SK-N-SH treated with all-trans-retinoic acid at 6 μM for 48 hours (cell line): ENCODE results near the gene MAP3K2.

Source experiments
- ARNTL ChIP-seq: fragments of 450-650 bp; formaldehyde crosslinking; IDR thresholded peaks from 2 replicates; pipeline ENCODE4 v1.5.0; 2020; ENCODE audit warnings: low read depth, mild to moderate bottlenecking, moderate library complexity, borderline replicate concordance
- BACH2 ChIP-seq: fragments of 250-450 bp; sonication (Bioruptor Pico); IDR thresholded peaks from 2 replicates; pipeline ENCODE4 v1.9.0; 2021; ENCODE audit warnings: mild to moderate bottlenecking, borderline replicate concordance
- ESRRG ChIP-seq: fragments of 250-450 bp; sonication (Bioruptor Pico); IDR thresholded peaks from 2 replicates; pipeline ENCODE4 v1.6.1; 2021; ENCODE audit warnings: mild to moderate bottlenecking
- OSR1 ChIP-seq: fragments of 250-450 bp; sonication (Bioruptor Pico); IDR thresholded peaks from 2 replicates; pipeline ENCODE4 v1.8.0; 2022; ENCODE audit warnings: moderate library complexity, mild to moderate bottlenecking, inconsistent platforms
- RARB ChIP-seq: fragments of 250-450 bp; sonication (Bioruptor Pico); IDR thresholded peaks from 2 replicates; pipeline ENCODE4 v1.8.0; 2021; ENCODE audit warnings: mild to moderate bottlenecking, moderate library complexity
- TCF4 ChIP-seq: fragments of 250-450 bp; sonication (Bioruptor Pico); IDR thresholded peaks from 2 replicates; pipeline ENCODE4 v1.8.0; 2021; ENCODE audit warnings: mild to moderate bottlenecking, moderate library complexity, borderline replicate concordance
- TOX ChIP-seq: fragments of 250-450 bp; sonication (Bioruptor Pico); IDR thresholded peaks from 2 replicates; pipeline ENCODE4 v1.8.0; 2021; ENCODE audit warnings: mild to moderate bottlenecking, moderate library complexity, borderline replicate concordance
- ZFP3 ChIP-seq: fragments of 250-450 bp; sonication (Bioruptor Pico); IDR thresholded peaks from 2 replicates; pipeline ENCODE4 v1.5.0; 2020; ENCODE audit warnings: mild to moderate bottlenecking, moderate library complexity
- ZFP30 ChIP-seq: fragments of 450-650 bp; formaldehyde crosslinking; IDR thresholded peaks from 2 replicates; pipeline ENCODE4 v1.5.0; 2022; ENCODE audit warnings: mild to moderate bottlenecking, moderate library complexity
- TF ChIP-seq, protein P1 (sequence below): fragments of 250-450 bp; sonication (Bioruptor Pico); IDR thresholded peaks from 2 replicates; pipeline ENCODE4 v1.5.0; 2020; ENCODE audit warnings: mild to moderate bottlenecking, moderate library complexity
- TF ChIP-seq, protein P2 (sequence below): fragments of 250-450 bp; sonication (Bioruptor Pico); IDR thresholded peaks from 2 replicates; pipeline ENCODE4 v1.8.0; 2021; ENCODE audit warnings: low read depth, mild to moderate bottlenecking, moderate library complexity, borderline replicate concordance
- TF ChIP-seq, protein P3 (sequence below): fragments of 250-450 bp; sonication (Bioruptor Pico); IDR thresholded peaks from 2 replicates; pipeline ENCODE4 v1.5.1; 2020; ENCODE audit warnings: low read depth, mild to moderate bottlenecking, moderate library complexity

DNA sequence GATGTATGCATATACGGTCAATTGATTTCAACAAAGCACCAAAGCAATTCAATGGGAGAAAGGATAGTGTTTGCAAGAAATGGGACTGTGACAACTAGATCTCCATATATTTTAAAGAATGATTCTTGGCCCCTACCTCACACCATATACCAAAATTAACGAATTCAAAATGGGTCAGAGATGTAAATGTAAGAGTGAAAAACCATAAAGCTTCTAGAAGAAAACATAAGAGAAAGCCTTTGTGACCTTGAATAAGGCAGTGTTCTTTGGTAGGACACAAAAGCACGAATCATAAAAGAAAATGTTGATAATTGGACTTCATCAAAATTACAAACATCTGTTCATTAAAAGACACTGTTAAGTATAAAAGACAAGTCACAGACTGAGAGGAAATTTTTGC, 25.4 kb upstream of the MAP3K2 start:
- no peak for TF ChIP-seq TCF4 (CRISPR knock-in tag)
- TF ChIP-seq, protein P1, sequence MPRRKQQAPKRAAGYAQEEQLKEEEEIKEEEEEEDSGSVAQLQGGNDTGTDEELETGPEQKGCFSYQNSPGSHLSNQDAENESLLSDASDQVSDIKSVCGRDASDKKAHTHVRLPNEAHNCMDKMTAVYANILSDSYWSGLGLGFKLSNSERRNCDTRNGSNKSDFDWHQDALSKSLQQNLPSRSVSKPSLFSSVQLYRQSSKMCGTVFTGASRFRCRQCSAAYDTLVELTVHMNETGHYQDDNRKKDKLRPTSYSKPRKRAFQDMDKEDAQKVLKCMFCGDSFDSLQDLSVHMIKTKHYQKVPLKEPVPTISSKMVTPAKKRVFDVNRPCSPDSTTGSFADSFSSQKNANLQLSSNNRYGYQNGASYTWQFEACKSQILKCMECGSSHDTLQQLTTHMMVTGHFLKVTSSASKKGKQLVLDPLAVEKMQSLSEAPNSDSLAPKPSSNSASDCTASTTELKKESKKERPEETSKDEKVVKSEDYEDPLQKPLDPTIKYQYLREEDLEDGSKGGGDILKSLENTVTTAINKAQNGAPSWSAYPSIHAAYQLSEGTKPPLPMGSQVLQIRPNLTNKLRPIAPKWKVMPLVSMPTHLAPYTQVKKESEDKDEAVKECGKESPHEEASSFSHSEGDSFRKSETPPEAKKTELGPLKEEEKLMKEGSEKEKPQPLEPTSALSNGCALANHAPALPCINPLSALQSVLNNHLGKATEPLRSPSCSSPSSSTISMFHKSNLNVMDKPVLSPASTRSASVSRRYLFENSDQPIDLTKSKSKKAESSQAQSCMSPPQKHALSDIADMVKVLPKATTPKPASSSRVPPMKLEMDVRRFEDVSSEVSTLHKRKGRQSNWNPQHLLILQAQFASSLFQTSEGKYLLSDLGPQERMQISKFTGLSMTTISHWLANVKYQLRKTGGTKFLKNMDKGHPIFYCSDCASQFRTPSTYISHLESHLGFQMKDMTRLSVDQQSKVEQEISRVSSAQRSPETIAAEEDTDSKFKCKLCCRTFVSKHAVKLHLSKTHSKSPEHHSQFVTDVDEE (CRISPR knock-in tag) = no peak
- TF ChIP-seq ESRRG (CRISPR knock-in tag) = no peak
- TF ChIP-seq ZFP30 (CRISPR knock-in tag) = no peak
- TF ChIP-seq TOX (CRISPR knock-in tag) = no peak
- TF ChIP-seq OSR1 = no peak
- no peak for TF ChIP-seq ZFP3 (CRISPR knock-in tag)
- TF ChIP-seq, protein P2, sequence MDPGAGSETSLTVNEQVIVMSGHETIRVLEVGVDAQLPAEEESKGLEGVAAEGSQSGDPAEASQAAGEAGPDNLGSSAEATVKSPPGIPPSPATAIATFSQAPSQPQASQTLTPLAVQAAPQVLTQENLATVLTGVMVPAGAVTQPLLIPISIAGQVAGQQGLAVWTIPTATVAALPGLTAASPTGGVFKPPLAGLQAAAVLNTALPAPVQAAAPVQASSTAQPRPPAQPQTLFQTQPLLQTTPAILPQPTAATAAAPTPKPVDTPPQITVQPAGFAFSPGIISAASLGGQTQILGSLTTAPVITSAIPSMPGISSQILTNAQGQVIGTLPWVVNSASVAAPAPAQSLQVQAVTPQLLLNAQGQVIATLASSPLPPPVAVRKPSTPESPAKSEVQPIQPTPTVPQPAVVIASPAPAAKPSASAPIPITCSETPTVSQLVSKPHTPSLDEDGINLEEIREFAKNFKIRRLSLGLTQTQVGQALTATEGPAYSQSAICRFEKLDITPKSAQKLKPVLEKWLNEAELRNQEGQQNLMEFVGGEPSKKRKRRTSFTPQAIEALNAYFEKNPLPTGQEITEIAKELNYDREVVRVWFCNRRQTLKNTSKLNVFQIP = no peak
- TF ChIP-seq, protein P3, sequence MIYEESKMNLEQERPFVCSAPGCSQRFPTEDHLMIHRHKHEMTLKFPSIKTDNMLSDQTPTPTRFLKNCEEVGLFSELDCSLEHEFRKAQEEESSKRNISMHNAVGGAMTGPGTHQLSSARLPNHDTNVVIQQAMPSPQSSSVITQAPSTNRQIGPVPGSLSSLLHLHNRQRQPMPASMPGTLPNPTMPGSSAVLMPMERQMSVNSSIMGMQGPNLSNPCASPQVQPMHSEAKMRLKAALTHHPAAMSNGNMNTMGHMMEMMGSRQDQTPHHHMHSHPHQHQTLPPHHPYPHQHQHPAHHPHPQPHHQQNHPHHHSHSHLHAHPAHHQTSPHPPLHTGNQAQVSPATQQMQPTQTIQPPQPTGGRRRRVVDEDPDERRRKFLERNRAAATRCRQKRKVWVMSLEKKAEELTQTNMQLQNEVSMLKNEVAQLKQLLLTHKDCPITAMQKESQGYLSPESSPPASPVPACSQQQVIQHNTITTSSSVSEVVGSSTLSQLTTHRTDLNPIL (CRISPR knock-in tag) = no peak
- TF ChIP-seq ARNTL = no peak
- no peak for TF ChIP-seq RARB
- TF ChIP-seq BACH2 = no peak
